GM18511 (cell line): ENCODE results near the gene GRIK1.

ENCODE experiments used
- ATAC-seq: cut with Tn5 transposase; IDR thresholded peaks from one replicate; pipeline ENCODE4 v1.9.1; 2021; ENCODE audit warnings: mild to moderate bottlenecking, moderate library complexity; ENCODE audit not compliant: unreplicated experiment

GRIK1 gene

DNA sequence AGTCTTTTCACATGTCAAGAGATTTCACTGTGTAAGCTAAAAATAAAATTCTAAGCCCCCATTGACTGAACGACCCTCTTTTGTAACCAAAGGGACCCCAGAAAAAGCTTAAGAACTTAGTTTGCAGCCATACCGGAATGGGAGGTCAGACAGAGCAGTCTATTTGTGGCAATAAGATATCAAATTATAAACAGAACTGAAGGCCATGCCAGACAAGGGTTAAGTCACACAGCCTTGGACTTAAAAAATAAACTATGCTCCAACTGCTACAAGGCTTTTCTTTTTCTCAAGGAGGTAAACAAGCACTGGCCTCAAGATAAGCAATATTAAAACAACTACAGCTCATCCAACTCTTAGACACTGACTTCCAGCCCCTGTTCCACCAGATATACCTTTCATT, 384.2 kb downstream of the GRIK1 start:
- no peak for ATAC-seq

DNA sequence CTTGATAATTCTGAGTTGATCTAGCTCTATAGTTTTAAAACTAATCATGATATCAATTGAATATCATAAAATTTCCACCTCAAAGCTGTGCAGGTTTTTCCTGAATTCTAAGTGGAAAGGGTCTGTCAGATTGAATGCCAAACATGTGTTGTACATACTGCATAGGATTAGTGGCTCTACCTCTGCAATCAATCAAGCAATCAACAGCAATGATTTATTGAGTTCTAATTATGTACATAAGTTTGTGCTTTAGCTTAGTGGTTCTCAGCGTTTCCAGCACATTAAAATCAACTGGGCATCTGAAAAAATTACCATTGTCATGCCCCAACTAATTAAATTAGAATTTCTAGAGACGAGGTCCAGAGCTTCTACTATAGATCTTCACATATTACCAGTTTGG, 389.6 kb downstream of the GRIK1 start:
- no peak for ATAC-seq

GRCh38 chr21:29549614-29550013, 390.2 kb downstream of the GRIK1 start:
- ATAC-seq, result no peak

GRCh38 chr21:29547998-29548397, 391.8 kb downstream of the GRIK1 start:
- ATAC-seq, result no peak

- no peak for ATAC-seq
Observed at GRCh38 chr21:29546071-29546470, 393.7 kb downstream of the GRIK1 start.

DNA sequence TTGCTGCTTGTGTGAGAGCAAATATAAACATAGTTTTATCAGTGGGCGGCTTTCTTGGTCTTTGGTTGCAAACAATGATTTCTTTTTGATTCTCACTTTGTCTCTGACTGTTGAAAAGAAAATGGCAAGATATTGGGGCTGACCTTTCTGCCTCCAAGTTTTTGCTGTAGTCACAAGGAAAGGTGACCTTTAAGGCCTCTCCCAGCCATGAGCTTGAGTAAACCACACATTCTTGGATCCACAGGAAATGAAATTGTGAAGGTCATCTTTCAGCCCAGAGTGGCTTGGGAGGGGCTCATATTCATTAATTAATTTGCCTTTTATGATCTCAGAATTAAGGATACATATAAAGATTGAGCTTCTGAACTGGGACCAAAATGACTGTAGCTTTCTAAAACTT, 399.5 kb downstream of the GRIK1 start:
- no peak for ATAC-seq

DNA sequence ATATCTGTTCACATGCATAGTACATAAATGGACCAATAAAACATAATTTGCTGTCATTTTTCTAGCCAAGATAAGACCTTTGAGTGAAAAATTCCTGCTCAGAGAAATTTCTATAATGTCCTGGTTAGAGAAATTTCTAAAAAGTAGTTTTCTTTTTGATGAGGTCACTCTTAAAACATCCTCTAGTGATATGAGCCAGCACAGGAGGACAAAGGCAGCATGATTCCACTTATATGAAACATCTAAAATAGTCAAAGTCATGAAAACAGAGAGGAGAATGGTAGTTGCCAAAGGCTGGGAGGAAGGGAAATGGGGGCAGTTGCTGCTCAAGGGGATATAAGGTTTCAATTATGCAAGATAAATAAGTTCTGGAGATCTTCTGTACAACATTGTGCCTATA, 401.7 kb downstream of the GRIK1 start:
- no peak for ATAC-seq

DNA sequence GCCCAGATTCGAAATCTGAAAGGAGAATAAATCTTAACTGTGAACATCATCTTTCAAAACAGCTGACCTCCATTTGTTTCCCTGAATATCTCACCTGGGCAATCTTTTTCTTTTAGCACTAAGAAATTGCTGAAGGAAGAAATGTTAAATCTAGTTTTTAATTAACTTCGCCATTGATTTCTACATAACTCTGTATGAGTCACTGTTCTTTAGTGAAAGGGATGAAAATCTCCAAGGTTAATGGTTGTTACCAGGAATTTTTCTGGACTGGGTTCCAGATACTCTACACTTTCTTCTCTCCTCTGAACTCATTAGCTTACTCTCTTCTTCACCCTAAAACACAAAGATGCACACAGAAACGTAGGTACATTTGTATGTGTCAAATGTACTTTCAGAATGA, 405.3 kb downstream of the GRIK1 start:
- ATAC-seq, result no peak

GRCh38 chr21:29529139-29529538, 410.7 kb downstream of the GRIK1 start:
- no peak for ATAC-seq

GRCh38 chr21:29526545-29526944, 413.3 kb downstream of the GRIK1 start:
- no peak for ATAC-seq

DNA sequence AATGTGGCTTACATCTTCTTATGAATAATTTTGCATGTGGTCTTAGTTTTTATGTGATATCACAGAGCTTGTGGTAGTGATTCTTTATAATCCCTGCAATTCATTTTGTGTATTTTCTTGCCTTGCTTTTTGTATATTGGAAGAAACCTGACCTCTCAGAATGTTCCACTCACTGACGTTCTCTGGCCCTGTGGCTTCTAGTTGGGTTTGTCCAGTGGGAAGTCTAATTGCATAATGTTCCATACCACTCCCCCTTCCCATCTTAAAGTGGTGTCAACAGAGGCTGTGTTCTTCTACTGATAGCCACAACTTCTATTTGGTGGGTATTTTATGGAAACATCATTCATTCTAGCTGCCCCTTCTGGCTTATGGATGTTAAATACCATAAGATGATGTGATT, 415.7 kb downstream of the GRIK1 start:
- no peak for ATAC-seq

GRCh38 chr21:29523646-29524045, 416.1 kb downstream of the GRIK1 start:
- ATAC-seq, result no peak

- no peak for ATAC-seq
Observed at GRCh38 chr21:29521872-29522271, 417.9 kb downstream of the GRIK1 start.

- no peak for ATAC-seq
Observed at GRCh38 chr21:29520171-29520570, 419.6 kb downstream of the GRIK1 start.

- no peak for ATAC-seq
Observed at GRCh38 chr21:29514652-29515247, 425.0 kb downstream of the GRIK1 start.

DNA sequence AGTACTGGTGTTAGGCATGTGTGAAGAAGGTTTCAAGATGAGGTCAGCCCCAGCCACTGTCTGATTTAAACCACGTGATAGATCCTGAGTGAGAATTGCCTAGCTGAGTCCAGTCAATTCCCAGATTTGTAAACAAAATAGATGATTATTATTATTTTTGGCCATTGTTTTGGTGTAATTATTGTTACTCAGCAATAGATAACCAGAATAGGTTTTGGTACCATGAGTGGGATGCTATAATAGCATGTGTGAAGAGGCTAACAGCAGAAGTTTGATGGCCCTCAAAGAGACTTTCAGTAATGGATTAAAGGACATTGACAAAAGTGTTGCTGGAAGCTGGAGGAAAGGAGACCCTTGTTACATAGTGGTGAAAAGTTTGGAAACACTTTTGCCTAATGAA, 426.3 kb downstream of the GRIK1 start:
- no peak for ATAC-seq

DNA sequence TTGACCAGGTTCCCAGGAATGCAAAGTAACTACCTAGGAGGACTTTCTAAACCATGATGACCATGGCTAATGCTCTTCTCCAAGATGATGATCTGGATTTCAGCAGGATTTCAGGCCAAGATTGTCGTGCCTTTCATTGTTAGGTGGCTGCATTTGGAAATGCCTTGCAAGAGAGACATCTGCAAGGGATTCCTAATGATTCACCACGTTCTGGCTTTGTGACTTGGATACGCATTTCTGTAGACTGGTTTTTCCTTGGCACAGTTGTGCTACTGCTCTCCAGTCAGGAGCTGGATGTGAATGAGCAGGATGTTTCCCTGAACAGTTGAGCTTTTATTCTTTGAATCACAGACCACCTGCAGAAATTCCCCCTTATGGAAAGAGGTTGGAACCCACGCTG, 428.7 kb downstream of the GRIK1 start:
- no peak for ATAC-seq

DNA sequence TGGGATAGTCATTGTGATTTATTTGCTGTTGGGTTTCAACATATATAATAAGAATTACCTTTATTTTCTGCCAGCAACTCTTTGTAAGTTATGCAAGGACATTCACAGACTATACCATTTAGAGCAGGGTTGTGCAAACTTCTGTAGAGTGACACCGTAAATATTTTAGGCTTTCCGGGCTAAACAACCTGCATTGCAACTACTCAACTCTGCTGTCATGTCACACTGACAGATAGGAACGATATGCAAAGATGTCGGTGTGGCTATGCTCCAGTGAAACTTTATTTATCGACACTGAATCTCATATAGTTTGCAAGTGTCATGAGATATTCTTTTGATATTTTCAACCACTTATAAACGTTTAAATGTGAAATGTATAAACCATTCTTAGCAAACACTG, 430.7 kb downstream of the GRIK1 start:
- no peak for ATAC-seq

- ATAC-seq, result no peak
Observed at GRCh38 chr21:29508301-29508700, 431.5 kb downstream of the GRIK1 start.

GRCh38 chr21:29506947-29507346, 432.8 kb downstream of the GRIK1 start:
- ATAC-seq, result no peak

DNA sequence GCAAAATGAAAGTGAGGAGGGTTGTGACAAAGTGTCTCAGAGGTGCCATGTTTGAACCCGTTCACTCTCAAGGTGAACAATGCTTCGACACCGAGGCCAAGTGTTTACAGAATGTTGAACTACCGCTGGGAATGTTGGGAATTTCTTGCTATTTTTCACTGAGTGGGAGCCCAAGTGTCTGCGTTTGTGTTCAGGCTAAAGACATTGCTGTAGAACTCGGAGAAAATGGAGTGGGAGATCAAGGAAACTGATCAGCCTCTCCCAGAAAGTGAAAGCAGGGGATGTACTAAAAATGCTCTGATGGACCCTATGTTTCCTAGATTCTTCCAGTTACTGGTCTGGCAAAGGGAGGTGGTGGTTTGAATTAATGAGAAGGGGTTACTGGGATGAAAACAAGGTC, 433.6 kb downstream of the GRIK1 start:
- ATAC-seq, result no peak

DNA sequence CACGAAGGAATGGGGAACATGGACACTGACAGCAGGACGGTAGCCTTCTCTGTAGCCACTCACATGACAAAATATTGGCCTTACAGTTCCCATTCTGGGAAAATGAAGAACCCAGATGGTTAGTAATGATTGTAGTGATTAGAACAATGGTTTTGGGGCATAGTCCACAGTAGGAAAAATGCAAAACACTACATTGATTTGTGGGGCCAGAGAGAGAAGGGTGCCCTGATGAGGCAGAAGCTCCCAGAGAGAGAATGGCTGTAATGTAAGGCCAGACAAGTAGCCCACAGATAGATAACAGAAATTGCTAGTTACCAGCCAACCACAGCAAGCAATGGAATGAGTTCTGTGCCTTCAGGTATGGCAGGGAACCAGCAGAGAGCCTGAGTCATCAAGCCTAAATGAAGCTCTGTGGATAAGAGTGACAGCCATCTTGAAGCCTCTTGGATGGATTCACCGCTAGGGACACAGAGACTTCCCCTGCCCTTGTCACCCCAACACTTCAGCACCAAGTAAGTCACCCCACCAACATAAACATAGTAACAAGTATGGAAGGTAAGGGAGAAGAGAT, 435.0 kb downstream of the GRIK1 start:
- ATAC-seq, result no peak

DNA sequence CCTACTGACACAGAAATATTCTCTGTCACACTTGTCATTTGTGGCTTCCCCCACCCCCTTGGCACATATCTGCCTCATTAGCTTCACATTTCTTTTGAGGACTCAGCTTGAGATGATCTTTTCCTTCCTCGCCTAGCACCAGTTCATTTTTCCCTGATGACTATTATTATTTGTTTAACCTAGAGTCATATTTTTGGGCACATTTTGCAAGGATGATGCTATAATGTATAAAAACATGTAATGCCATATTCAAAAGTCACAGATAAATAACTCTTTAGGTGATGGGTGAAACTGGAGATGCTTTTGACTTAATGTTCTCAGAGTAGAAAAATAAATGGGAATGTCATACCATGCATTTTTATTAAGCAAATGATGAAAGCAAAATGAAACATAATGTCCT, 438.3 kb downstream of the GRIK1 start:
- ATAC-seq, result no peak
